ENCODE results near the gene TCAF1.
"Not testable (repeated sequence)": the region's sequence is repeated elsewhere in the genome, so short reads cannot be mapped to it uniquely, and the experiment has no call there.

DNA sequence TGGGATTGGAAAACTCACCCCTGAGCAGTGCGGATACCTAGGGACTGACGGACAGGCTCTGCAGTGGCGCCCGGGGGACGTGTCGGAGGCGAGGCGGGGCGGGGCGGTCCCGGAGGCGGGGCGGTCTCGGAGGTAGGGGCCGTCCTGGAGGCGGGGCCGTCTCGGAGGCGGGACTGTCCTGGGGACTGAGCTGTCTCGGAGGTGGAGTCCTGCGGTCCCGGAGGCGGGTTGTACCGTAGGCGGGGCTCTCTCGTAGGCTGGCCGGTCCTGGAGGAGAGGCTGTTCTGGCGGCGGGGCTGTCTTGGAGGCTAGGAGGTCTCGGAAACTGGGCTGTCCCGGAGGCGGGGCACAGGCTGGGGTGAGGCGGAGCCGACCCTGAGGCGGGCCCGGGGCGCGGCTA is 65.4 kb downstream of the TCAF1 start:
- TF ChIP-seq, protein P1, sequence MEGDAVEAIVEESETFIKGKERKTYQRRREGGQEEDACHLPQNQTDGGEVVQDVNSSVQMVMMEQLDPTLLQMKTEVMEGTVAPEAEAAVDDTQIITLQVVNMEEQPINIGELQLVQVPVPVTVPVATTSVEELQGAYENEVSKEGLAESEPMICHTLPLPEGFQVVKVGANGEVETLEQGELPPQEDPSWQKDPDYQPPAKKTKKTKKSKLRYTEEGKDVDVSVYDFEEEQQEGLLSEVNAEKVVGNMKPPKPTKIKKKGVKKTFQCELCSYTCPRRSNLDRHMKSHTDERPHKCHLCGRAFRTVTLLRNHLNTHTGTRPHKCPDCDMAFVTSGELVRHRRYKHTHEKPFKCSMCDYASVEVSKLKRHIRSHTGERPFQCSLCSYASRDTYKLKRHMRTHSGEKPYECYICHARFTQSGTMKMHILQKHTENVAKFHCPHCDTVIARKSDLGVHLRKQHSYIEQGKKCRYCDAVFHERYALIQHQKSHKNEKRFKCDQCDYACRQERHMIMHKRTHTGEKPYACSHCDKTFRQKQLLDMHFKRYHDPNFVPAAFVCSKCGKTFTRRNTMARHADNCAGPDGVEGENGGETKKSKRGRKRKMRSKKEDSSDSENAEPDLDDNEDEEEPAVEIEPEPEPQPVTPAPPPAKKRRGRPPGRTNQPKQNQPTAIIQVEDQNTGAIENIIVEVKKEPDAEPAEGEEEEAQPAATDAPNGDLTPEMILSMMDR (IDR thresholded peaks at IDR 0.05) = not testable (repeated sequence)
- not testable (repeated sequence) for TF ChIP-seq POLR2AphosphoS5, EP300, POLR2A (IDR thresholded peaks at IDR 0.05)

Measured in suprapubic skin (tissue), 4 donors.